IMR-90 (cell line): Measurements from ENCODE around the gene ITGA2. TPM values are rescaled to one million over a fixed set of nuclear protein-coding genes. Genes with fewer than 3 reads are reported as not detected.

Source experiments
- ATAC-seq: fragments of 200-7000 bp; cut with Tn5 transposase; 2 replicates; pipeline ENCODE4 v1.9.1; 2020; ENCODE audit warnings: low read depth, mild to moderate bottlenecking, moderate library complexity
- BruUV-seq: library from RNA; stranded (reverse); fragments of 400-500 nt; replicated peaks from 2 replicates; lab custom pipeline; 2021; lab: Mats Ljungman, UMichigan
- CTCF ChIA-PET: fragments of 300-600 bp; formaldehyde crosslinking; extraction: SDS; loops from one replicate; lab custom pipeline; 2021; ENCODE audit warnings: antibody characterized with exemption; lab: Yijun Ruan, JAX
- POLR2A ChIA-PET: fragments of 300-600 bp; sonication (Branson Sonifier 250); formaldehyde crosslinking; loops from one replicate; lab custom pipeline; 2022; ENCODE audit warnings: antibody characterized with exemption; ENCODE audit not compliant: unreplicated experiment; lab: Charles Lee
- DNase-seq: peaks from one replicate; pipeline ENCODE4 v3.0.0; 2013
- H2AFZ ChIP-seq: replicated peaks from 2 replicates; pipeline ENCODE3; 2013; ENCODE audit warnings: low read length, mild to moderate bottlenecking; ENCODE audit not compliant: poor library complexity
- H2AK5ac ChIP-seq: 2 replicates; pipeline ENCODE4 v1.6.1; 2013; ENCODE audit warnings: low read depth, low read length, inconsistent platforms
- H2AK9ac ChIP-seq: replicated peaks from 2 replicates; pipeline ENCODE3; 2013; ENCODE audit warnings: mild to moderate bottlenecking, low read depth, low read length, moderate library complexity; ENCODE audit not compliant: poor library complexity
- H2BK120ac ChIP-seq: 2 replicates; pipeline ENCODE4 v1.6.1; 2013; ENCODE audit warnings: low read depth, low read length, inconsistent platforms
- H2BK15ac ChIP-seq: 3 replicates; pipeline ENCODE4 v1.6.1; 2013; ENCODE audit warnings: low read depth, low read length, inconsistent platforms
- H2BK20ac ChIP-seq: 2 replicates; pipeline ENCODE4 v1.6.1; 2013; ENCODE audit warnings: low read depth, mild to moderate bottlenecking, inconsistent platforms, low read length, moderate library complexity
- H2BK5ac ChIP-seq: 2 replicates; pipeline ENCODE4 v1.6.1; 2013; ENCODE audit warnings: mild to moderate bottlenecking, low read depth, low read length, inconsistent platforms; ENCODE audit not compliant: poor library complexity, severe bottlenecking
- H3K14ac ChIP-seq: replicated peaks from 2 replicates; pipeline ENCODE4 v1.6.1; 2013; ENCODE audit warnings: low read depth, low read length, inconsistent platforms
- H3K18ac ChIP-seq: 2 replicates; pipeline ENCODE4 v1.6.1; 2013; ENCODE audit warnings: low read depth, low read length, control low read depth
- H3K23ac ChIP-seq: 2 replicates; pipeline ENCODE4 v1.6.1; 2013; ENCODE audit warnings: low read depth, low read length, inconsistent platforms
- H3K27ac ChIP-seq: 2 replicates; pipeline ENCODE4 v1.5.1; 2013; ENCODE audit warnings: mild to moderate bottlenecking, control low read depth, low read length; ENCODE audit not compliant: insufficient read depth
- H3K27me3 ChIP-seq: 2 replicates; pipeline ENCODE4 v1.6.1; 2013; ENCODE audit warnings: low read length; ENCODE audit not compliant: control insufficient read depth, insufficient read depth
- H3K36me3 ChIP-seq: 2 replicates; pipeline ENCODE4 v1.6.1; 2013; ENCODE audit warnings: low read length, mixed read lengths; ENCODE audit not compliant: control insufficient read depth, insufficient read depth
- H3K4ac ChIP-seq: 2 replicates; pipeline ENCODE4 v1.6.1; 2013; ENCODE audit warnings: low read depth, low read length, inconsistent platforms
- H3K4me1 ChIP-seq: 2 replicates; pipeline ENCODE4 v1.6.1; 2013; ENCODE audit warnings: low read length, mixed read lengths; ENCODE audit not compliant: control insufficient read depth, insufficient read depth
- H3K4me2 ChIP-seq: 2 replicates; pipeline ENCODE4 v1.6.1; 2013; ENCODE audit warnings: low read depth, mild to moderate bottlenecking, control low read depth, low read length, moderate library complexity
- H3K4me3 ChIP-seq: 2 replicates; pipeline ENCODE4 v1.5.1; 2013; ENCODE audit warnings: low read depth, mild to moderate bottlenecking, control low read depth, low read length, moderate library complexity; ENCODE audit not compliant: insufficient read depth
- H3K56ac ChIP-seq: 2 replicates; pipeline ENCODE4 v1.6.1; 2013; ENCODE audit warnings: low read length, inconsistent platforms; ENCODE audit not compliant: insufficient read depth; ENCODE audit errors: extremely low read depth
- H3K79me1 ChIP-seq, 2 experiments: 2 replicates each; pipeline ENCODE4 v1.6.1; 2013; ENCODE audit warnings: low read length in 2 of 2, inconsistent platforms in 1 of 2, low read depth in 1 of 2
- H3K9ac ChIP-seq: 2 replicates; pipeline ENCODE4 v1.6.1; 2013; ENCODE audit warnings: low read depth, low read length, control low read depth
- H3K9me1 ChIP-seq: 2 replicates; pipeline ENCODE4 v1.6.1; 2013; ENCODE audit warnings: low read length, inconsistent platforms; ENCODE audit not compliant: insufficient read depth
- H3K9me3 ChIP-seq: 2 replicates; pipeline ENCODE4 v1.6.1; 2013; ENCODE audit warnings: low read length; ENCODE audit not compliant: control insufficient read depth, insufficient read depth
- H4K20me1 ChIP-seq: 2 replicates; pipeline ENCODE4 v1.6.1; 2013; ENCODE audit warnings: low read length, inconsistent platforms; ENCODE audit not compliant: insufficient read depth
- H4K5ac ChIP-seq: 2 replicates; pipeline ENCODE4 v1.6.1; 2013; ENCODE audit warnings: mild to moderate bottlenecking, low read depth, low read length, control low read depth
- H4K8ac ChIP-seq, 2 experiments: 2 replicates each; pipeline ENCODE4 v1.6.1; 2013; ENCODE audit warnings: low read depth in 2 of 2, low read length in 2 of 2, control low read depth in 1 of 2, inconsistent platforms in 1 of 2
- H4K91ac ChIP-seq: 2 replicates; pipeline ENCODE4 v1.6.1; 2013; ENCODE audit warnings: low read depth, low read length, inconsistent platforms; ENCODE audit not compliant: insufficient read depth
- BHLHE40 ChIP-seq: fragments of 150-350 bp; IDR thresholded peaks from 2 replicates; pipeline ENCODE4 v1.6.1; 2016; ENCODE audit warnings: mild to moderate bottlenecking, low read depth, low read length
- CHD1 ChIP-seq: IDR thresholded peaks from 2 replicates; pipeline ENCODE4 v1.6.1; 2012; ENCODE audit warnings: low read depth, low read length, improper control_type of control experiment
- NFE2L2 ChIP-seq: fragments of 150-350 bp; IDR thresholded peaks from 2 replicates; pipeline ENCODE4 v1.6.1; 2016; ENCODE audit warnings: low read depth, mild to moderate bottlenecking, low read length
- RAD21 ChIP-seq: IDR thresholded peaks from 2 replicates; pipeline ENCODE4 v1.6.1; 2012; ENCODE audit warnings: low read length, improper control_type of control experiment
- RCOR1 ChIP-seq: IDR thresholded peaks from 2 replicates; pipeline ENCODE4 v1.6.1; 2012; ENCODE audit warnings: mild to moderate bottlenecking, low read length, improper control_type of control experiment; ENCODE audit not compliant: insufficient replicate concordance
- RFX5 ChIP-seq: IDR thresholded peaks from 2 replicates; pipeline ENCODE4 v1.8.0; 2012; ENCODE audit warnings: low read depth, mild to moderate bottlenecking, low read length, moderate library complexity
- SMC3 ChIP-seq: fragments of 150-350 bp; IDR thresholded peaks from 2 replicates; pipeline ENCODE4 v1.6.1; 2016; ENCODE audit warnings: low read depth, mild to moderate bottlenecking, antibody characterized with exemption, low read length, moderate library complexity
- WGBS, 2 experiments: methylation state at CpG; one replicate each; pipeline versions ENCODE4 v1.1.5 to v1.1.7; 2013; ENCODE audit warnings: missing lambda C conversion rate in 2 of 2; ENCODE audit not compliant: insufficient read length in 1 of 2; ENCODE audit errors: extremely low coverage in 2 of 2; 5-methylcytosine and 5-hydroxymethylcytosine counted together
- dilution Hi-C: fragments of 300-500 bp; cut with HindIII; formaldehyde crosslinking; loops from one replicate; pipeline ENCODE4 v1.14.3; 2018; ENCODE audit warnings: low sequenced_read_pairs; ENCODE audit not compliant: unreplicated experiment
- in situ Hi-C: fragments of 300-500 bp; cut with MboI; formaldehyde crosslinking; loops from 3 replicates; pipeline ENCODE4 v1.14.3; 2019; ENCODE audit warnings: low sequenced_read_pairs, inconsistent platforms, mixed read lengths
- intact Hi-C: fragments of 100-400 bp; cut with micrococcal nuclease; formaldehyde crosslinking; loops from 2 replicates; pipeline ENCODE4 v1.10.0; 2022
- polyA plus RNA-seq, 3 experiments: library from polyadenylated mRNA; depleted of rRNA; stranded (reverse); fragments of >200 nt; gene quantifications; 2 replicates each; pipeline ENCODE4 v1.2.3, GENCODE V29; 2012; ENCODE audit warnings: low replicate concordance in 1 of 3
- total RNA-seq: library from RNA; depleted of rRNA; stranded (reverse); fragments of >200 nt; gene quantifications from 2 replicates; pipeline ENCODE4 v1.2.3, GENCODE V29; 2012
- TF ChIP-seq, protein P1 (sequence below): conservative IDR thresholded peaks from 2 replicates; pipeline ENCODE4 v1.5.1; 2012; ENCODE audit warnings: mild to moderate bottlenecking, low read depth, low read length, improper control_type of control experiment

ITGA2 gene
- total and polyA plus RNA-seq, 2 of the 4 experiments (the other 2 are of a cell fraction) = 23.3 to 93.4 TPM

DNA sequence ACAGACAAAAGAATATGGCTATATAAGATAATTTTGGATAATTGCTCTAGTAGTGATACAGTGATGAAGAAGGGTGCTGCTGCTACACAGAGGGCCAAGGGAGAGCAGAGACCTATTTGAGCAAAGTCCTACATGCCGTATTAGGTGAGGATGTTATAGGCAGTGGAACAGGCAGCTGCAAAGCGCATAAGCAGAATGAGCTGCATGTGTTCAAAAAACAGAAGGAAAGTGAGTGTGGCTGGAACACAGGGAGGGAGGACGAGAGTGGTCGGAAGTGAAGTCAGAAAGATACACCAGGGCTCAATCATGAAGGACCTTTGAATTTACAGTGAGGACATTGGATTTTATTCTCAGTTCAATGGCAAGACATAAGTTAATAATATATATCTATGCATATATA, 35.4 kb downstream of the ITGA2 start:
- Histone ChIP-seq H3K4me1 (peaks cover 28% of the 10 kb centered on the region), H2AFZ (peak overlapping the region; percentile 60), H4K20me1 (no peaks in the 10 kb centered on the region), H3K4me3 (no peak overlapping the region), H2AK9ac (peak overlapping the region; percentile 84), H3K9me3 (no peaks in the 10 kb centered on the region), H3K18ac (peak overlapping the region; percentile 94), H3K56ac (peak overlapping the region; percentile 98), H2AK5ac (peak overlapping the region; percentile 100), H2BK15ac (peak overlapping the region; percentile 100; the same call in 2 of the 3 replicates), H3K9ac (peak overlapping the region; percentile 64), H3K27ac (peak overlapping the region; percentile 93), H3K4me2 (peak overlapping the region; percentile 54), H3K36me3 (peaks cover 3% of the 10 kb centered on the region; the same call in 1 of the 2 replicates), H3K4ac (peak overlapping the region; percentile 100), H3K27me3 (no peaks in the 10 kb centered on the region), H3K23ac (peak overlapping the region; percentile 99), H3K14ac (peak overlapping the region; percentile 99), H4K8ac (peak overlapping the region; percentile 94 to 97), H4K91ac (peak overlapping the region; percentile 97), H3K79me1 (peaks cover 15 to 53% of the 10 kb centered on the region in 2 experiments), H3K9me1 (peaks cover 9% of the 10 kb centered on the region), H4K5ac (peak overlapping the region; percentile 86), H2BK120ac (peak overlapping the region; percentile 100), H2BK5ac (peak overlapping the region; percentile 100), H2BK20ac (peak overlapping the region; percentile 100)
- ATAC-seq (peak; percentile 6; the same call in 1 of the 2 replicates), DNase-seq (no peak)
- POLR2A ChIA-PET = no interaction called here
- 84% methylated on average over 4 of the region's 4 CpGs; no CpG with 5 or more reads in 1 of the 2 experiments for WGBS, 2 experiments
- TF ChIP-seq RCOR1 (no peak), SMC3 (no peak), NFE2L2 (no peak), RAD21 (no peak), RFX5 (no peak), BHLHE40 (no peak), CHD1 (no peak)
- TF ChIP-seq, protein P1, sequence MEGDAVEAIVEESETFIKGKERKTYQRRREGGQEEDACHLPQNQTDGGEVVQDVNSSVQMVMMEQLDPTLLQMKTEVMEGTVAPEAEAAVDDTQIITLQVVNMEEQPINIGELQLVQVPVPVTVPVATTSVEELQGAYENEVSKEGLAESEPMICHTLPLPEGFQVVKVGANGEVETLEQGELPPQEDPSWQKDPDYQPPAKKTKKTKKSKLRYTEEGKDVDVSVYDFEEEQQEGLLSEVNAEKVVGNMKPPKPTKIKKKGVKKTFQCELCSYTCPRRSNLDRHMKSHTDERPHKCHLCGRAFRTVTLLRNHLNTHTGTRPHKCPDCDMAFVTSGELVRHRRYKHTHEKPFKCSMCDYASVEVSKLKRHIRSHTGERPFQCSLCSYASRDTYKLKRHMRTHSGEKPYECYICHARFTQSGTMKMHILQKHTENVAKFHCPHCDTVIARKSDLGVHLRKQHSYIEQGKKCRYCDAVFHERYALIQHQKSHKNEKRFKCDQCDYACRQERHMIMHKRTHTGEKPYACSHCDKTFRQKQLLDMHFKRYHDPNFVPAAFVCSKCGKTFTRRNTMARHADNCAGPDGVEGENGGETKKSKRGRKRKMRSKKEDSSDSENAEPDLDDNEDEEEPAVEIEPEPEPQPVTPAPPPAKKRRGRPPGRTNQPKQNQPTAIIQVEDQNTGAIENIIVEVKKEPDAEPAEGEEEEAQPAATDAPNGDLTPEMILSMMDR = no peak
- no TSS peak for BruUV-seq
- CTCF ChIA-PET = interaction anchor here (1.0 to 2.2 kb wide), 2 partner anchors 11 to 26 kb away, joined by 3 to 12 read pairs; no protein-coding TSS in a partner anchor
- in situ Hi-C loops (no loop called here), intact Hi-C loops (no loop called here), dilution Hi-C loops (no loop called here)
